Measurements from ENCODE around the gene ARPC5.

Gene ARPC5

GRCh38 chr1:183586455-183586854 is 49.1 kb downstream of the ARPC5 start:
- DNase-seq (ENCODE audit: low read depth in 2 of 2), result no peak

- DNase-seq (ENCODE audit: low read depth in 2 of 2), result no peak
Measured at GRCh38 chr1:183585038-183585437, 50.5 kb downstream of the ARPC5 start.

DNA sequence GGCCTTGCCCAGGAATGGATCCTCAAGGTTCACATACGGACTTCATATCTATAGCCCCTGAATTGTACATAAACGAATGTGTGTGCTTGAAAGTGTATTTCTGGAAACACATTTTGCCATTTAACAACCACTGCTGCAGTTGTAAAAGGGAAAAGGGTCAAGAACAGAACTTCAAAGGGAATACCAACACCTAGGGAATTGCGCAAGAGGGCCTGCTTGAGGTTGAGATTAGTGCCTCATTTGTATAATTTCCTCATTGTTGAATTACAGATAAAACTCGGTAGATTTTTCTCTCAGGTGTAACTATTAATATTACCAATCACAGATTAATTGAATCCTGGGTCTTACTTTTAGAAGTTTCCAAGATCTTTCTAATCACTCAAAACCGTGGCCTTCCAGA is 51.4 kb downstream of the ARPC5 start:
- no peak for DNase-seq (ENCODE audit: low read depth in 2 of 2)

GRCh38 chr1:183583466-183583865 is 52.1 kb downstream of the ARPC5 start:
- DNase-seq (ENCODE audit: low read depth in 2 of 2), result no peak

- DNase-seq (ENCODE audit: low read depth in 2 of 2), result no peak
Measured at GRCh38 chr1:183582021-183582713, 53.4 kb downstream of the ARPC5 start.

- DNase-seq (ENCODE audit: low read depth in 2 of 2), result no peak
Measured at GRCh38 chr1:183580281-183580682, 55.3 kb downstream of the ARPC5 start.

DNA sequence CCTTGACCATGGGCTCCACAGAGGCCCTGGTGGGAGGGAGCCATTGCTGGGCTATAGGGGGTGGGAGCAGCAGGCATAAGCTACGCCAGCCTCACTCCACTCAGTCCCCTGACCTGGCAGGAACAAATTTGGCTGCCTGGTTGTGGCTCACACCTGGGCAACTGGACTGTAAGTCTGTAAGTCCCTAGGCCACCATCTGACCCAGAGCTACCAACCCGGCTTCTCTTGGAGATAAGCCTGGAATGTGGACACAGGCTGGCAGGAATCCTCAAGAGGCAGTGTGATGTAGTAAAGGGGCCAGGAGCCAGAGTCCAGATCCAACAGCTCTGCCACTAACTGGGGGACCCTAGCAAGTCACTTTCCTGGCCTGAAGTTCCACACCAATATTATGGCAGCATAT is 56.7 kb downstream of the ARPC5 start:
- no peak for DNase-seq (ENCODE audit: low read depth in 2 of 2)

- no peak for DNase-seq (ENCODE audit: low read depth in 2 of 2)
Measured at GRCh38 chr1:183577897-183578465, 57.6 kb downstream of the ARPC5 start.

GRCh38 chr1:183576537-183576936 is 59.0 kb downstream of the ARPC5 start:
- no peak for DNase-seq (ENCODE audit: low read depth in 2 of 2)

- DNase-seq (ENCODE audit: low read depth in 2 of 2), result no peak
Measured at GRCh38 chr1:183575606-183576005, 60.0 kb downstream of the ARPC5 start.

- DNase-seq (ENCODE audit: low read depth in 2 of 2), result no peak
Measured at GRCh38 chr1:183572721-183573120, 62.9 kb downstream of the ARPC5 start.

GRCh38 chr1:183571678-183572268 is 63.8 kb downstream of the ARPC5 start:
- no peak for DNase-seq (ENCODE audit: low read depth in 2 of 2)

Data from fibroblast of skin of left quadriceps (primary cell).